ENCODE data around the gene CLEC4M. TPM values are rescaled to one million over a fixed set of nuclear protein-coding genes. Genes with fewer than 3 reads are reported as not detected.

Gene CLEC4M
- total and polyA plus RNA-seq, 2 experiments from 2014 or later, result not detected

DNA sequence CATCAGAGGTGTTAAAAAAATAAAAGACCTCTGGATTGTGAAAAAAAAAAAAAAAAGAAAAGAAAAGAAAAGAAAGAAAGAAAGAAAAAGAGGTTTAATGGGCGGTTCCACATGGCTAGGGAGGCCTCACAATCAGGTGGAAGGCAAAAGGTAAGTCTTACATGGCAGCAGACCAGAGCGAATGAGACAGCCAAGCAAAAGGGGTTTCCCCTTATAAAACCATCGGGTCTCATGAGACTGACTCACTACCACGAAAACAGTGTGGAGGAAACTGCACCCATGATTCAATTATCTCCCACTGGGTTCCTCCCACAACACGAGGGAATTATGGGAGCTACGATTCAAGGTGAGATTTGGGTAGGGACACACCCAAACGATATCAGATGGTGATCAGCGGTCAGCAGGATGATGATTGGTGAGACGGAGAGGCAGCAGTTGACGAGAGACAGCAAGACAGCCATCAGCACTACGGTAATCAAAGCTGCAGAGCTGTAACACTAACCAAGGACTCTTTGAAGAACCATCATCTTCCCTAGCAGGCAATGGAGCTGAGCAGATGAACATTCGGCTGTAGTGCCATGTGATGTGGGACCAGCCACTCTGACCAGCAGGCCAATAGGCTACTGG lies 11.8 kb upstream of the CLEC4M start:
- Histone ChIP-seq H3K9me2 (ENCODE audit: insufficient read depth) (0 out of 2 replicates have a peak, but pooled peaks cover 2% of the 10 kb centered on the region), H3K36me3 (ENCODE audit: insufficient read depth) (no peaks in the 10 kb centered on the region), H3K27me3 (ENCODE audit: insufficient read depth) (no peaks in the 10 kb centered on the region), H3K79me2 (replicated peaks; ENCODE audit: insufficient read depth) (no peaks in the 10 kb centered on the region), H3K27ac (ENCODE audit: low read depth) (no peak overlapping the region), H3F3A (replicated peaks; ENCODE audit: low read depth) (no peaks in the 10 kb centered on the region), H3K4me3 (no peak overlapping the region), H3K4me2 (no peak overlapping the region), H3K4me1 (ENCODE audit: insufficient read depth) (peaks cover 12% of the 10 kb centered on the region; the same call in 1 of the 2 replicates), H4K20me1 (replicated peaks; ENCODE audit: insufficient read depth) (no peaks in the 10 kb centered on the region), H2AFZ (peak overlapping the region; percentile 12; the same call in 1 of the 2 replicates)
- DNase-seq (ENCODE audit: low spot score) (no peak), ATAC-seq (no peak)
- peaks cover 47% of the 10 kb centered on the region for H3K9me3 Mint-ChIP-seq
- peaks cover 14% of the 10 kb centered on the region for H3K36me3 Mint-ChIP-seq (ENCODE audit: low read depth)
- TF ChIP-seq EZH2 (IDR thresholded peaks at IDR 0.05; ENCODE audit: low read depth, unreplicated experiment), result no peak
- TF ChIP-seq, protein P1, sequence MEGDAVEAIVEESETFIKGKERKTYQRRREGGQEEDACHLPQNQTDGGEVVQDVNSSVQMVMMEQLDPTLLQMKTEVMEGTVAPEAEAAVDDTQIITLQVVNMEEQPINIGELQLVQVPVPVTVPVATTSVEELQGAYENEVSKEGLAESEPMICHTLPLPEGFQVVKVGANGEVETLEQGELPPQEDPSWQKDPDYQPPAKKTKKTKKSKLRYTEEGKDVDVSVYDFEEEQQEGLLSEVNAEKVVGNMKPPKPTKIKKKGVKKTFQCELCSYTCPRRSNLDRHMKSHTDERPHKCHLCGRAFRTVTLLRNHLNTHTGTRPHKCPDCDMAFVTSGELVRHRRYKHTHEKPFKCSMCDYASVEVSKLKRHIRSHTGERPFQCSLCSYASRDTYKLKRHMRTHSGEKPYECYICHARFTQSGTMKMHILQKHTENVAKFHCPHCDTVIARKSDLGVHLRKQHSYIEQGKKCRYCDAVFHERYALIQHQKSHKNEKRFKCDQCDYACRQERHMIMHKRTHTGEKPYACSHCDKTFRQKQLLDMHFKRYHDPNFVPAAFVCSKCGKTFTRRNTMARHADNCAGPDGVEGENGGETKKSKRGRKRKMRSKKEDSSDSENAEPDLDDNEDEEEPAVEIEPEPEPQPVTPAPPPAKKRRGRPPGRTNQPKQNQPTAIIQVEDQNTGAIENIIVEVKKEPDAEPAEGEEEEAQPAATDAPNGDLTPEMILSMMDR (conservative IDR thresholded peaks at IDR 0.05; ENCODE audit: low read depth in 2 of 2), result no peak
- no peak overlapping the region for H3K4me3 Mint-ChIP-seq
- no peak overlapping the region for H3K27ac Mint-ChIP-seq
- peaks cover 20% of the 10 kb centered on the region for H3K4me1 Mint-ChIP-seq
- peaks cover 5% of the 10 kb centered on the region for H3K27me3 Mint-ChIP-seq (ENCODE audit: insufficient read depth, low read depth, poor library complexity)

DNA sequence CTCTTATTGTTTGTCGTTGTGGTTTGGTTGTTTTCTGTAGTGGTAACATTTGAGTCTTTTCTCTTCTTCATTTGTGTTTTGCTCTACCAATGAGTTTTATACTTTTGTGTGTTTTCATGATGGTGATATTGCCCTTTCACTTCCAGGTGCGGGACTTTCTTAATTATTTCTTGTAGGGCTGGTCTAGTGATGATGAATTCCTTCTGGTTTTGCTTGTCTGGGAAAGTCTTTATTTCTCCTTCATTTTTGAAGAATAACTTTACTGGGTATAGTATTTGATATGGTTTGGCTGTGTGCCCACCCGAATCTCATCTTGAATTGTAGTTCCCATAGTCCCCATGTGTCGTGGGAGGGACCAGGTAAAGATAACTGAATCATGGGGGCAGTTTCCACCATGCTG lies 6.8 kb upstream of the CLEC4M start:
- H3K79me2 ChIP-seq (replicated peaks; ENCODE audit: insufficient read depth), result no peaks in the 10 kb centered on the region
- no peaks in the 10 kb centered on the region for H3K4me1 ChIP-seq (ENCODE audit: insufficient read depth)
- H3K27me3 ChIP-seq (ENCODE audit: insufficient read depth), result no peaks in the 10 kb centered on the region
- no peaks in the 10 kb centered on the region; the same call in 2 of the 3 replicates for H3K4me1 Mint-ChIP-seq
- no peak for DNase-seq (ENCODE audit: low spot score)
- no peaks in the 10 kb centered on the region for H3K9me2 ChIP-seq (ENCODE audit: insufficient read depth)
- peaks cover 34% of the 10 kb centered on the region for H3K36me3 Mint-ChIP-seq (ENCODE audit: low read depth)
- no peak overlapping the region for H3K4me3 Mint-ChIP-seq
- no peak for TF ChIP-seq ZNF331 (CRISPR knock-in tag; IDR thresholded peaks at IDR 0.05; ENCODE audit: low read depth)
- TF ChIP-seq, protein P1 (conservative IDR thresholded peaks at IDR 0.05; ENCODE audit: low read depth in 2 of 2), result no peak
- no peak for TF ChIP-seq ZNF114 (CRISPR knock-in tag; IDR thresholded peaks at IDR 0.05)
- no peak for TF ChIP-seq CREB1 (CRISPR knock-in tag; IDR thresholded peaks at IDR 0.05; ENCODE audit: low read depth)
- no peak for TF ChIP-seq STAT1 (IDR thresholded peaks at IDR 0.05; ENCODE audit: unreplicated experiment)
- H4K20me1 ChIP-seq (replicated peaks; ENCODE audit: insufficient read depth), result no peaks in the 10 kb centered on the region
- no peak overlapping the region for H2AFZ ChIP-seq
- H3K27ac ChIP-seq (ENCODE audit: low read depth), result no peak overlapping the region
- no peak overlapping the region for H3K27ac Mint-ChIP-seq
- H3K9me3 Mint-ChIP-seq, result peaks cover 78% of the 10 kb centered on the region
- peaks cover 6% of the 10 kb centered on the region; the same call in 1 of the 2 replicates for H3K36me3 ChIP-seq (ENCODE audit: insufficient read depth)
- ATAC-seq, result no peak
- no peak overlapping the region for H3K4me3 ChIP-seq
- no peaks in the 10 kb centered on the region for H3F3A ChIP-seq (replicated peaks; ENCODE audit: low read depth)
- no peak overlapping the region for H3K4me2 ChIP-seq
- H3K27me3 Mint-ChIP-seq (ENCODE audit: insufficient read depth, low read depth, poor library complexity), result peaks cover 4% of the 10 kb centered on the region

Data from GM23338 (cell line).